GM08714 (cell line): ENCODE results near the gene MAB21L2.
"Not testable (repeated sequence)": the region's sequence is repeated elsewhere in the genome, so short reads cannot be mapped to it uniquely, and the experiment has no call there.

Experiments
- H3K4me3 ChIP-seq: fragments of 200-500 bp; sonication (Bioruptor generic); 2 replicates; pipeline ENCODE4 v1.5.1; 2014; ENCODE audit warnings: mild to moderate bottlenecking, low read length, inconsistent platforms
- ZNF274 ChIP-seq: IDR thresholded peaks from 2 replicates; pipeline ENCODE4 v1.6.1; 2012; ENCODE audit warnings: mild to moderate bottlenecking, low read depth, low read length

MAB21L2 gene

DNA sequence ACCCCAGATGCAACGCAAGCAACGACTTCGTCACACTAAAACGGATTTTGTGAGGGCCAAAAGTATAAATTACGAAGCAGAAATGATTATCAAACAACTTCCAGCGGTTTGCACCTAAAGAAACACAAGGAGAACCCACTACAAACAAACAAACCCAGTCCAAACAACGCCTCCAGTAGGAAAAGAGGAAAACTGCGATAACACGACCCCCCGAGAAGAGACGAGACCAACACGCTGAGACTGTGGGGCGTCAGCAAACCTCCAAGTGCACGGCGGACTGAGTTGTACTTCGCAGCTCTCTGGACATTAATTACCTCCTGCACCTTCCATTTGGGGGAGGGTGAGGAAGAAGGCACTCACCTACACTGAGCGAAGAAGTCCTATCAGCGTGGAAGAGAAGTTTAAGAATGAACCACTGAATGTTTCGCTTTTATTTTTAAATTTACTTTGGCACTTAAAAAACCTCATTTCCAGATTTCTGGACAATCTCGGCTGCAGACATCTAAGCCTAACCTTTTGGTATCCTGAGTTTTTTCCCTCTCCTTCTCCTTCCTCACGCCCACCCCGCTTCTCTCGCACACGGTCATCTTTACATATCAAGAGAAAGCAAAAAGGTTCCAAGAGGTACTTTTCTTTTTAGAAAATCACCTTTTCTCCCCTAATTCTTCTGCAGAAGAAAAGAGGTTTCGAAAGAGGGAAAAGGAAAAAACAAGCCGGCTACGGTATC is at the start of gene MAB21L2:
TSS of gene MAB21L2 (plus strand) at position 6 of the 727 bp plus-strand sequence. CDS start 879 bp downstream, outside the sequence.
- TF ChIP-seq ZNF274 = no peak
- H3K4me3 ChIP-seq = no peak within 1 kb of the TSS

DNA sequence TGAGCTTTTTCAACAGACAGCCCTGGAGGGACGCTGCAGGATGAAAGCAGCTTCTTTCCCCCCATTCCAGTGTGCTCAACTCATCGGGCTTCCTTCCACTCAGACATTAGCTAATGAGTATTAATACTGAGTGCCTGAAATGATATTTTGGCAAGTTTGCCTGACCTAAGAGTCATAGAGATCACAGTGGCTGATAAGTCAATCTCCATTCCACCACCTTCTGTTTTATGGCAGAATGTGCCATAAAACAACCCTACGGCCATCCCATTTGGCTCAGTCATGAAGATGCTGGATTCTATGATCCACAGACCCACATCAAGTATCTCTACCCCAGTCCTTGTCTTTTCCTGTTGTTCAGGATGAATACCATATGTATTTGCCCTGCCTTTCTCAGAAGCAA is 48.3 kb upstream of the MAB21L2 start:
- TF ChIP-seq ZNF274 = no peak
- no peak overlapping the region for H3K4me3 ChIP-seq

DNA sequence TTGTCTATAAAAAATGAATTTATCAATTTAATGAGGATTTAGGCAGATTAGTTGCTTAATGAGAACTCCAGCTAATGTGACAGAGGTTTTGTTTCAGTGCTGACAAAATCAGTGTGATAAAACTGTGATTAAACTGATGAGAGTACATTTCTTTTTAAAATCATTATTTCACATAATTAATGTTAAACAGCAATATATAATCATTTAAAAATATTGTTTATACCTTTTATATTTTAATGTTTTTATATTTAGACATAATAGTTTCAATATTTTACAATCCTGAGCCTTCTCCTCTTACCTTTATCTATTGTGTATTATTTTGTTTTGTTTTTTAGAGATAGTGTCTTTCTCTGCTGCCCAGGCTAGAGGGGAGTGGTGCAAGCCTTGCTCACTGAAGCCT is 47.1 kb upstream of the MAB21L2 start:
- TF ChIP-seq ZNF274 = no peak
- H3K4me3 ChIP-seq = no peak overlapping the region

DNA sequence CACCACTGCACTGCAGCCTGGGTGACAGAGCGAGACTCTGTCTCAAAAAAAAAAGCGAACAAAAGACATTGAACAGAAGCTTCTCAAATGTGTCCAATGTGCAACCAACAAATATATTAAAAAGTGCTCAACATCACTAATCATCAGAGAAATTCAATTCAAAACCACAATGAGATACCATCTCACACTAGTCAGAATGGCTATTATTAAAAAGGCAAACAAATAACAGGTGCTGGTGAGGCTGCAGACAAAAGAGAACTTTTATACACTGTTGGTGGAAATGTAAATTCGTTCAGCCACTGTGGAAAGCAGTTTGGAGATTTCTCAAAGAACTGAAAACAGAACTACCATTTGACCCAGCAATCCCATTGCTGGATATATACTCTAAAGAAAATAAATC is 44.0 kb upstream of the MAB21L2 start:
- not testable (repeated sequence) for H3K4me3 ChIP-seq

DNA sequence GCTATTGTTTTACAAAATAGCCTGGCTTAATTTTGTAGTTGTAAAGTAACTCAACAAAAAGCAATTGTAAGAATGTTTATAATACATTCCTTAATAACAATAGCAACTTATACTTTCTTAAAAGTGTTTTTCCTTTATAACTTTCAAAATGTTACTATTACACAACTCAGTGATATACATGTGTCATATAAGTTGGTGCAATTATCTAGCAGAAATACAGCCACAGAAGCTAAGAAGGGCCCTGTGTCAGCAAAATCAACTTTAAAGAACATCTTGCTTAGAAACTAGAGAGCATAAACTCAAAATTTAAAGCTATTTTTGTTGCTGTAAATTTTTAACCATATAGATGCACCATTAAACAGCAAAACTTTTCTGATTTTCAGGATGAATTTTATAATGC is 41.4 kb upstream of the MAB21L2 start:
- no peak for TF ChIP-seq ZNF274
- H3K4me3 ChIP-seq = no peak overlapping the region

DNA sequence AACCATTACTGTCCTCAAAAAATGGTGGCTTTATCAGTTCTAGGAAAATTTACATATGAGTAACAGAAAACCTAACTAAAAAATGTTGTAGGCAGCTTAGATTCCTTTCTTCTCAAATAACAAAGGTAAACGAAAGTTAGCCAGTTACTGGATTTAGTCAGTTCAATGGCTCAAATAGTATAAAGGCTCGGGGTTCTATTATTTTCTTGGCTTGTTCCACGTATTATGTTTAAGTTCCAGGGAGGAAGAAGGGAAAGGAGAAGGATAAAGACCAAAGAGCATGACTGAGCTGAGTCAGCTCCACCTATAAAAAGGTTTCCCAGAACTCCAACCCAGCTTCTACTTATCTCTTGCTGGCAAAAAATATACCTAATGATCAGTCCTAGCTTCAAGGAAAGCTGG is 41.0 kb upstream of the MAB21L2 start:
- TF ChIP-seq ZNF274 = no peak
- H3K4me3 ChIP-seq = no peak overlapping the region

DNA sequence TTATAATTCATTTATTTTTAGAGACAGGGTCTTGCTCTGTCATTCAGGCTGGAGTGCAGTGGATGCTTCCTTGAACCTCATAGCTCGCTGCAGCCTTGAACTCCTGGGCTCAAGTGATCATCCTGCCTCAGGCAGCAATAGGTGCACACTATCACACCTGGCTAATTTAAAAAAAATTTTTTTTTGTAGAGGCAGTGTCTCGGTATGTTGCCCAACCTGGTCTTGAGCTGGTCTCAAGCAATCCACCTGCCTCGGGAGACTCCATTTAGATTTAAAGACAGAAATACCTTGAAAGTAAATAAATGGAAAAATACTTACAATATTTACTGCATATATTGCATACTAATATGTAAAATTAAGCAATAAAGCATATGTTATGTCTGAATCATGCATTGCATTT is 40.3 kb upstream of the MAB21L2 start:
- no peak for TF ChIP-seq ZNF274
- H3K4me3 ChIP-seq = no peak overlapping the region

DNA sequence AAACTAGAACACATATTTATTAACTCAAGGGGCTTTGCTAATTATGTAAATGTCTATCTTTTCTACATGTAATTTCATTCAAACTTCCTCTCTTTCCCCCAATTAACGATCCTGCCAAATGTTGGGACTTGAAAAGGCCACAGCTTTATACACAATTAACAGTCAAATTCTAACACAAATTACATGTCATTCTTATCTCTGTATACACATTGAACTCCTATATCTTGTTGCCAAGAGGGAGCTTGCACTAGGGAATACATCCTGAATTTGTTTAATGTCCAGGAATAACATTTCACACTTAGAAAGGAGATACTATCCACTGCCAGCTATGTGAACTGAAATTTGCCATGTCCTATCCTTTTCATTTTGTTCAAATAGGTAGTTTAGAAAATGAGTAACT is 38.9 kb upstream of the MAB21L2 start:
- H3K4me3 ChIP-seq = no peak overlapping the region

DNA sequence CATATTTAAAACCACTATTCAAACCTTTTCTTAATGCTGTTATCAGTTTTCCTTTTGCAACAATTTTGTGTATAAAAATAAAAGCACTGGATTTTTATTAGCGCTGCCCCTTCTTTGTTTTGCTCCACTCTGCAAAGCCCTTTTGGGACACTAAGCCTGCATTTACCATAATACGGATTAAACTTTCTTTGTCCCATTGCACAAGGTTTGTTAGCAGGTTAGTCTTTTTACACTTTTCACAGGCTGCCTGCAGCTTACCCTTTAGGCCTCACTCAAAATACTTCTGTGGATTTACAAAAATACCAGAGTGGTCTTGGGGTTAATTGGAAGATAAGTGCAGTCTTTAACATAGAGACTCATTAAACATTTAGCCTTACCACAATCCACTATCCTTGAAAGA is 35.7 kb upstream of the MAB21L2 start:
- no peak overlapping the region for H3K4me3 ChIP-seq
- no peak for TF ChIP-seq ZNF274

More for the DNA sequence above, 38.9 kb upstream of the MAB21L2 start:
- TF ChIP-seq ZNF274 = no peak

DNA sequence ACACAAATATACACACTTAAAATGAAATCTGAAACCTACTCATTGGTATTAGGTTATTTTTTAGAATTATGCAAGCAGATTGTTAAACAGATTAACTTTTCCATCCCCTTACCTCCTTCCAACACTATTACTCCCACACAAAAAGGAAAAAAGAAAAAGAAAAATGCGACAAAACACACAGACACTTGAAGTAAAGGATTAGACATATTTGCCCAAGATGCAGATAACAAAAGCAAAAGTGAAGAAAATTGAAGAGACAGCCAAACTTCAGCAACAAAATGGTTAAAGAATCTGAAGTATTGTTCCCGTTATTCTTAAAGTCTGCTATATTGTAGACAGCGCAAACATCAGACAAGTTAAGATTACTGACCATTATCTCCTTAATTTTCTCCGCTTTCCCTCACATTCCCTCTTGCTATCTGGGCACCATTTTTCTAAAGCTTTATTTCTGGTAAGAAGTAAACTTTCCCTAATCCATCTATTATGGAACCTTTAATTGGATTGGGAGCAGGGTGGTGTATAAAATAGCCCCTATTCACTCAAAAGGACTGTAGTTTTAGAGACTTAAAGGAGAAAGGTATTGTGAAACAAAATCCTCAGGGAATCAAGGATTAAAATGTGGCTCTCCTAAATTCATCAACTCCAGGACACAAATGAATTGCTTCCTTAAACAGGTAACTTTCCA is 34.7 kb upstream of the MAB21L2 start:
- no peak for TF ChIP-seq ZNF274
- no peak overlapping the region for H3K4me3 ChIP-seq

DNA sequence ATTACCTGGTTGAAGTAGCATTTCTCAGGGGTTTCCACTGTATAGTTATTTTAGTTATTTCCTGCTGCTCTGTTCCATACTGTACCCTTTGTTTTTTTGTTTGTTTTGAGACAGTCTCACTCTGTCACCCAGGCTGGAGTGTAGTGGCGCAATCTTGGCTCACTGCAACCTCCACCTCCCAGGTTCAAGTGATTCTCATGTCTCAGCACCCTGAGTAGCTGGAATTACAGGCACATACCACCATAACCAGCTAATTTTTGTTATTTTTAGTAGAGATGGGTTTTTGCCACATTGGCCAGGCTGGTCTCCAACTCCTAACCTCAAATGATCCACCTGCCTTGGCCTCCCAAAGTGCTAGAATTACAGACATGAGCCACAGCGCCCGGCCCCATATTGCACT is 24.1 kb upstream of the MAB21L2 start:
- not testable (repeated sequence) for H3K4me3 ChIP-seq

DNA sequence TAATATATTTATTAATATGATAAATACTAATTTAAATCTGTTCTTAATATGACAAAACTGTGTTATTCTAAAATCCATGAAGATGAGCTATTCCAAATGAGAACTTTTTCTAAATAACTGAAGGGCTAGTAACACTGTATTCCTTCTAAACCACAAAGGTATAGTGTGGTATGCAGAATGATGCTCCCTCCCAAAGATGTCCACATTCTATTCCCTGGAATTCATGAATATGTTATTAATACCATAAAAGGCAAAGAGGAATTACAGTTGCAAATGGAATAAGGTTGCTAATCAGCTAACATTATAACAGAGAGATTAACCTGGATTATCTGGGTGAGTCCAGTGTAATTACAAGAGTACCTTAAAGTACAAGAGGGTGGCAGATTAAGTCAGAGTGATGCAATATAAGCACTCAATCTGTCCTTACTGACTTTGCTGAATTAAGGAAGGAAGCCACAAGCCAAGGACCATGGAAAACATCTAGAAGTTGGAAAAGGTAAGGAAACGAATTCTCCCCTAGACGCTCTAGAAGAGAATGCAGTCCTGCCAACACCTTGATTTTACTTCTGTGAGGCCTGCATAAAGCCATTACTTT is 20.7 kb upstream of the MAB21L2 start:
- H3K4me3 ChIP-seq = no peak overlapping the region
- no peak for TF ChIP-seq ZNF274

DNA sequence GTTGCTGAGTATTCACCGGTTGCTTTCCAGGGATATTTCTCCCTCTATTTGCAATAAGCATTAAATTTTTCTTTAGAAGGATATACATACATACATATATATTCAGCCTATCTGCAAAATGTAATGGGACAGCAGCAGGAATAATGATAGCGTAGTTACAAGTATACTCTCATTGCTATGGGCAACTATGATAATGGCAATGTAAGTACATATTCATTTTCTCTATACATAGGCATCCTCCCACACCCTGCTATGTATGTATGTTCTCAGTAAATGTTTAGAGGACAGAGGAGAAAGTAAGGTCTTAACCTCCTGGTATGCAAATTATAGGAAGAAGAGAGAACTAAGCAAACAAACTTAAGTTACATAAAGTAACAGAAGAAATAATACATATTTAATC is 19.7 kb upstream of the MAB21L2 start:
- no peak for TF ChIP-seq ZNF274
- H3K4me3 ChIP-seq = no peak overlapping the region

DNA sequence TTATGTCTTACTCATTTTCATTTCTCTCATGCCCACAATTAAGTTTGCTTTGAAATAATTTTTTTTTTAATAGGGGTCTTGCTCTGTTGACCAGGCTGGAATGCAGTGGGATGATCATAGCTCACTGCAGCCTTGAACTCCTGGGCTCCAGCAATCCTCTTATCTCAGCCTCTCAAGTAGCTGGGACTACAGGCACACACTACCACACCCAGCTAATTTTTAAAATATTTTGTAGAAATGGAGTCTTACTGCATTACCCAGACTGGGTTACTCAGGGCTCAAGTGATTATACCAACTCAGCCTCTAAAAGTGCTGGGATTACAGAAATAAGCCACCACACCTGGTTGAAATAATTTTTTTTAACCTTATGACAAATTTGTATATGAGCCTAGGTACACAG is 19.2 kb upstream of the MAB21L2 start:
- no peak overlapping the region for H3K4me3 ChIP-seq
- TF ChIP-seq ZNF274 = no peak

DNA sequence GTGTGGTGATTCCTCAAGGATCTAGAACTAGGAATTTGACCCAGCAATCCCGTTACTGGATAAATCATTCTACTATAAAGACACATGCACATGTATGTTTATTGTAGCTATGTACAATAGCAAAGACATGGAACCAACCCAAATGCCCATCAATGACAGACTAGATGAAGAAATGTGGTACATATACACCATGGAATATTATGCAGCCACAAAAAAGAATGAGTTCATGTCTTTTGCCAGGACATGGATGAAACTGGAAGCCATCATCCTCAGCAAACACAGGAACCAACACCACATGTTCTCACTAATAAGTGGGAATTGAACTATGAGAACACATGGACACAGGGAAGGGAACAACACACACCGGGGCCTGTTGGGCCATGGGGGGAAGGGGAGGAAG is 17.0 kb upstream of the MAB21L2 start:
- H3K4me3 ChIP-seq = not testable (repeated sequence)
